NCI-H146 (cell line): ENCODE data around the gene MBNL1.
A peak's percentile ranks its signal among the peaks of the same experiment; 100 is the strongest.

Source experiments
- DNase-seq: peaks from one replicate; lab custom pipeline; 2025; lab: John Stamatoyannopoulos, UW

The MBNL1 gene

GRCh38 chr3:152268555-152269055 is at the start of gene MBNL1:
Gene MBNL1 (plus strand): TSS chr3:152268929. CDS start chr3:152300194, 31,265 bp downstream.
- DNase-seq, result peak; percentile 89

DNA sequence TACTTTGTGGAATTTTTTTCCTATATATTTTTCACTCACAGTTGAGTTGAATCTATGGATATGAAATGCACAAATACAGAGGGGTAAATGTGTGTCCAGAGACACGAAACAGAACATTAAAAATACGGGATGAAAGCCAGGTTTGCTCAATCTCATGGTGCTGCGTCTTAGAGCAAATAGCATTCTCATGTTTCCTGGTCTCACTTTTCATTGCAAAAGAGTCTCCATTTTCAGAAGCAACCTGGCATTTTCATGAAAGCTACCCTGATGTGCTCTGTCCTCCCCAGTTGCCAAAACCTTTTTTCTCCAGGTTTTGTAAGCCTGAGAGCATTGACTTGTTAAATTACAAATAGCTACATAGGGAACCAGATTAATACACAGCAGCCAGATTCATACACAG is 49.5 kb upstream of the MBNL1 start:
- no peak for DNase-seq

DNA sequence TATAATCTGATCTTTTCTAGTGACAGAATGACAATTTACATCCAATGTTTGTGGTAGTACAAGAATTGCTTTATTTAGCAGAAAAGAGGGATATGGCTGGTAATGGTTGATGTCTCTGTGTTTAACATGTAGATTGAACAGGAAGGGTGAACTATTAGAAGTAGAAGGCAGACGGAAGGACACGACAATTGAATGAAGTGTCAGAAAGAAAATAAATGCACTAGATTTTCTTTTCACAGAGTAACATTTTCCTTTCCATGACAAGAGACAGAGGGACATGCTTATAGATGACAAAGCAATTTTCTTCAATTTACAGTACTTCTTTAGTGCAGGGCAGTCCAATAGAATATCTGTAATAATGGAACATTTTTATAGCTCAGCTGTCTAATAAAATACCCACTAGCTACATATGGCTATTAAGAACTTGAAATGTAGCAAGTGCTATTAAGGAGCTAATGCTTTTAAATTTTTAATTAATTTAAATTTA is 48.9 kb upstream of the MBNL1 start:
- no peak for DNase-seq

DNA sequence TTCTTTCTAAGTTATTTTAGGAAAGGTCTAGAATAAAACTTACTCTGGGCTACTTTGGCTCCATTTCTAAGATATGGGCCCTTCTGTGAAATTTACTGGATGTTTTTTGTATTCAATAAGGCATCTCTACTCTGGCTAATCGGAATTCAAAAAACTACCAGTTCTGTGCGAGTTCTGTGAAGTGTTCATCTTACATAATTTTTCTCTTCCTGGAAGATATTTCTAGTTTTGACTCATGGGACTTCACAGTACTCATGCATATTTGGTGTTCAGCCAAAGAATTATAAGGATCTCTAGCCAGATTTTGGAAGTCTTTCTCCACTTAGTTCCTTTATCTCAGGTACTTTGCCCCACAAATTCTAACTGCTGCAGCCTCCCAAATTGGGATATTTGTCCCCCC is 46.4 kb upstream of the MBNL1 start:
- DNase-seq, result no peak

GRCh38 chr3:152225201-152225600 is 43.5 kb upstream of the MBNL1 start:
- DNase-seq, result no peak

DNA sequence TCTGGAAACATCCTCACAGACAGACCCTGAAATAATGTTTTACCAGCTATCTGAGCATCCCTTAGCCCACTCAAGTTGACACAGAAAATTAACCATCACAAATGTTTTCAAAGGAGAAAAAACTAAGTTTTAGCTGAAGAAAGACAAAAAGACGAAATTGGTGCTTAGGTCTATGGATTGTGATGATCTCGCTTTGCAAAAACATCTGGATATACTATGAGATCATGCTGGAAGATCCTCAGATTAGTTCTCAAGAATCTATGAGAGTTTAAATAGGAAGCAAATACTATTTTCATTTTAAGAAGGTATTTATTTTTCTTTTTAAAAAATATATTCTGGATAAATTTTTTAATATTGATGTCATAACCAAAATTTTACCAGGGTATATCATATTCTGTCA is 42.6 kb upstream of the MBNL1 start:
- DNase-seq, result no peak

DNA sequence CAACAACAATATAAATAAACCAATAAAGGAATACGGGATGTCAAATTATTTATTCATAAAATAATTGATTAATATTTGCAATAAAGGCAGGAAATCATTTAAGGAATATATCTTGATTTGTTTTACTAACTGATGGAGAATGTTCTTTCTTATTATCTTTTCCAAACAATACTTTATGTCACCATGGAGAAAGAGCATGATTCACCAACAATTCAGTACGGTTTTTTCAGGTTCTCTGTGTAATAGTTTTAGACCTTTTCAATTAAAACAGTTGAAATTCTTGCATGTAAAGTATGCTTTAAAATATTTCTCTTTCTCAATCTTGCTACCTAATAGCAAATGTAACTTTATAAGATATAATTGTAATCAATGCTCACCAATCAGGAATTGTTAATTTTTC is 41.7 kb upstream of the MBNL1 start:
- DNase-seq, result no peak

DNA sequence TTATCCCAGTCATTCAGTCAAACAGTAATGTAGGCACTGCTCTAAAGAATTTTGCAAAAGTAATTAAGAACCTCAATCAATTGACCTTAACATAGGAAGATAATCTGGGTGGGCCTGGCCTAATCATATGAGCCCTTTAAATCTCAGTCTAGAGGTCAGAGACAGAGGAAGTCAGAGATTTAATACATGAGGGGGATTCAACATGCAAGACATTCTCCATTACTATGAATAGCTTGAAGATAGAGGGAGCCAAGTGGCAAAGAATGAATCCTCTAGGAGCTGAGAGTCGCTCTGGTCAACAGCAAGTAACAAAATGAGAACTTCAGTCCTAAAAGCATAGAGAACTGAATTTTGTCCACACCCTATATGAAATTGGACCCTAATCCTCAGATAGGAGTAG is 39.0 kb upstream of the MBNL1 start:
- no peak for DNase-seq

DNA sequence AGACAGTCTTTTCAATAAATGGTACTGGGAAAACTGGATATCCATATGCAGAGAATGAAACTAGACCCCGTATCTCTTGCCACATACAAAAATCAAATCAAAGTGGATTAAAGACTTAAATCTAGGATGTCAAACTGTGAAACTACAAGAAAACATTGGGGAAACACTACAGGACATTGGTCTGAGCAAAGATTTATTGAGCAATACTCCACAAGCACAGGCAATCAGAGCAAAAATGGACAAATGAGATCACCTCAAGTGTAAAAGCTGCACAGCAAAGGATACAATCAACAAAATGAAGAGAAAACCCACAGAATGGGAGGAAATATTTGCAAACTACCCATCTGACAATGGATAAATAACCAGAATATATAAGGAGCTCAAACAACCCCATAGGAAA is 38.4 kb upstream of the MBNL1 start:
- DNase-seq, result no peak

GRCh38 chr3:152232001-152232400 is 36.7 kb upstream of the MBNL1 start:
- no peak for DNase-seq

DNA sequence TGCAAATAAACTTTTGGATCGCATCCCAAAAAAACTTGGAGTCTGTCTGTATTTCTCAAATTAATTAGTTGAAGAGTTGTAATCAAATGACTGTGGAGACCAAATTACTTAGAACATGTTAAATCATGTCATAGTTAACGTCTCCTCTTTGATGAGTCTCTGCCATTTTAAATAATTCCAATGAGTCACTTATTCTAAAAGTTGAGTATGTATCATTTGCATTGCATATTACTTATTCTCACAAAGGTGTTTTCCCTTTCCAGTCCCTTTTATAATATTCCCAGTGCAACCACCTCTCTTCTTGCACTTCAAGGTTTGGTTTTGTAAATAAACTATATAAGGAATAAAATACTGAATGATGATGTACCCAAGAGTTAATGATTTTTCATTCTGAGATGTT is 36.0 kb upstream of the MBNL1 start:
- no peak for DNase-seq

DNA sequence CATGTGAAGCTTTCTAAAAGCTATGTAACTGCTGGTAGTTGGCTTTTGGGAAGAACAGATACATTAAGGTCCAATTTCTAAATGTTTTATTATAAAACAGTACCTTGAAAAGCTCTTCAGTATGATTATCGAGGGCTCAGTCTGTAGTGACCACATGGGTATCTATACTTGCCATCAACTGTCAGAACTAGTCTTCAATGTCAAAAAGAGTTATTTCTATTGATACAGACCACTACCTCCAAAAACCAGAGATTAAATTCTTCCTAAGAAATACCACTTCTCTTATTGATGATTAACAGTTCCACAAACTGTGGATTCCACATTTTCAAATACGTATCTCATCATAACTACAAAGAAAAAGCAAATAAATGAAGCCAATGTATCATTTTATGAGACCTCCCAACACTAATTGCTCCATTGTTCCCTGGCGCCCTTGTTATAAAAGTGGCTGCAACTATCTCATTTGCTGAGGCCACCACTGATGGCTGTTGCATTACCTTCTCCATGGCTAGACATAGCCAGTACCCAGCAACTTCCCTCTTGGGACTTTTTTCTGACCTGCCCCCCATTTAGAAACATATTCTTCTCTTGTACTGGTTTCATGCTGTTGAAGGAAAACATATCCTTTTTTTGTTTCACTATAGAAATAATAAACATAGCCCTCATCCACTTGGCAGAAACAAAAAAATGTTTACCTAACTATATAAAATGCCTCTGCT is 33.9 kb upstream of the MBNL1 start:
- DNase-seq, result no peak

DNA sequence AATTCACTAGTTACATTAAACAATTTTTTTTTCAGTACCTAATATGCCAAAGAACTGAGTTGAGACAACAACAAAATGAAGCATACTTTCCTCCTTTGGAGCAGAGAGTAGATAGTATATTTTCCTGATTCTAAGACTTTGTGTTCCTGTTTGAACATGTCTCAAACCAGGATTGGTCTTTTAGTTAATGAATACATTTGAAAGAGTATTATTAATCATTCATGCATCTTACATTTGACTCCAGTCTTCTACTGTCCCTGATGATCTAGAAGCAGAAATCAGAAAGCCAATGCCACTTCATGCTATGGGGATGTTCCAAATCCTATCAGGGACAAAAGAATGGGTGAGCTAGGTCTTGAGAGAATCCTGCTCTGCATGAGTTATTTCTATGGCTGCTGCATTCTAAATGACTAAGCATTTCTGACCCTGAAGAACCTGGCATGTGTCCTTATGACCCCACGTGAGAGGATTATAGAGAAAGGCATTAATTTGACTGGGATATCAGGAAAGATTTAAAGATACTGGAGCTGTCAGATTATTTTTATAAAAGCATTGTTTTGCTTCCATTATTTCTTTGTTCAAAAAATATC is 32.9 kb upstream of the MBNL1 start:
- DNase-seq, result no peak

GRCh38 chr3:152236716-152237115 is 32.0 kb upstream of the MBNL1 start:
- DNase-seq, result no peak

- no peak for DNase-seq
Observed at GRCh38 chr3:152241142-152242017, 27.3 kb upstream of the MBNL1 start.

GRCh38 chr3:152243301-152243711 is 25.4 kb upstream of the MBNL1 start:
- no peak for DNase-seq

DNA sequence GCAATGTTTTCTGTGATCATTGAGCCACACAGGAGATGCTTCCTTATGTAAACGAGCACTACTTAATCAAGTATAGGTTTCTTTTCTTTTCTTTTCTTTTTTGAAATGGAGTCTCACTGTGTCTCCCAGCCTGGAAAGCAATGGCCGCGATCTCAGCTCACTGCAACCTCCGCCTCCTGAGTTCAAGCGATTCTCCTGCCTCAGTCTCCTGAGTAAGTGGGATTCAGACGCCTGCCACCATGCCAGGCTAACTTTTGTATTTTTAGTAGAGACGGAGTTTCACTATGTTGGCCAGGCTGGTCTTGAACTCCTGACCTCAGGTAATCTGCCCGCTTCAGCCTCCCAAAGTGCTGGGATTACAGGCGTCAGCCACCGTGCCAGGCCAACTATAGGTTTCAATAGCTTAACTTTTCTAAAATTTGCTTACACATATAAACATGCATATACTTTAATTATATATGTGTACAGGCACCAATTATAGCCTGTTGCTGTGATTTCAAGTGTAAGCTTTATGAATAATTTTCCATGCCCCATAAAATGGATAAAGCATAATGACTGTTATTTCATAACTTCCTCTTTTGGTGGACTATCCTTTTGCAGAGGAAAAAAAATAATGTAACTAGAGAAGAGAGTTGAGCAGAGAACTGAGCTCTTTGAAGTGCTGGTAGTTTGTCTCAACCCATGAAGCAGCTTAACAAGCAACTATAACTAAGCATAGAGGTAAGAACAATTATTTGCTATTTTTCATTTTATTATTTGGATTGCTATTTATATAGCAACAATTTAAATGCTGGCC is 24.8 kb upstream of the MBNL1 start:
- no peak for DNase-seq

GRCh38 chr3:152244517-152244888 is 24.2 kb upstream of the MBNL1 start:
- DNase-seq, result no peak

- DNase-seq, result no peak
Observed at GRCh38 chr3:152245498-152246170, 23.1 kb upstream of the MBNL1 start.

DNA sequence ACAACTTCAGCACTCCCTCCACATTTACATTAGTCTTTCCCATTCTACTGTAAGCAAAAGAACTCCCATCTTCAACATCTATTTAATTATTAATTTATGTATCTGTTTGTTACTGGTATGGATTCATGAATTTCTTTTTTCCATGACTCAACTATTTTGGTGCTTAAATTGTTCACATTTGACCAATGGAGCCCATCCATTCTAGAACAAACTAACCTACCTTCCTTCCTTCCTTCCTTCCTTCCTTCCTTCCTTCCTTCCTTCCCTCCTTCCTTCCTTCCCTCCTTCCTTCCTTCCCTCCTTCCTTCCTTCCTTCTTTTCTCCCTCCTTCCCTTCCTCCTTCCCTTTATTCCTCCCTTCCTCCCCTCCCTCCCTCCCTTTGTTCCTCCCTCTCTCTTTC is 16.8 kb upstream of the MBNL1 start:
- DNase-seq, result no peak

DNA sequence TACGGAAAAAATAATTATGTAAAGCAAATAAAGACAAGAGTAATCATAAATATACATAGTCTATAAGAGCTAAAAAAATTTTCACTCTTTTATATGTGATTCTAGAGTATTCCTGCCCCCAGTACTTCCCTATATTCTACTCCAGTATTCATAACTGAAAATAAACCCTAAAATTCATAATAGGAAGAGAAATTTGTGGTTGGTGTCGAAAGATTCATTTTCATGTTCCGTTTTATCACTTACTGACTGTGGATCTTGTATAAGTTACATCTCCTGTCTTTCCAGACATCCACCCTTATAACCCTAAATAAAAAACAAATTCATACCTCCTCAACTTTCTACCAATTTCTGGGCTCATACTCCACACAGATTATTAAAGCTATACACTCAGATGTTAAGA is 16.0 kb upstream of the MBNL1 start:
- no peak for DNase-seq
